Measurements from ENCODE around the gene MAML3.

GRCh38 chr4:139726615-139727014 is 427.4 kb downstream of the MAML3 start:
- TF ChIP-seq CTCF (IDR thresholded peaks at IDR 0.05; ENCODE audit: low read depth, low read length) = no peak
- TF ChIP-seq EZH2phosphoT487 (IDR thresholded peaks at IDR 0.05; ENCODE audit: low read depth) = no peak
